DOHH2 (cell line): Measurements from ENCODE around the gene NHERF1.
A peak's percentile ranks its signal among the peaks of the same experiment; 100 is the strongest.

Source experiments
- H3F3A ChIP-seq: fragments of 200-600 bp; sonication (generic), shearing (Covaris generic); 2 replicates; pipeline ENCODE4 v1.6.0; 2016; ENCODE audit warnings: antibody characterized with exemption, mild to moderate bottlenecking; ENCODE audit not compliant: control insufficient read depth, insufficient read depth
- H3K27ac ChIP-seq: fragments of 200-600 bp; sonication (generic); 2 replicates; pipeline ENCODE4 v1.5.1; 2014; ENCODE audit warnings: low read depth, mild to moderate bottlenecking, low read length, moderate library complexity
- H3K27me3 ChIP-seq: fragments of 200-600 bp; sonication (generic); 2 replicates; pipeline ENCODE4 v1.6.1; 2014; ENCODE audit warnings: mild to moderate bottlenecking, low read length, mixed read lengths; ENCODE audit not compliant: control insufficient read depth
- H3K36me3 ChIP-seq: fragments of 200-600 bp; sonication (generic); 2 replicates; pipeline ENCODE4 v1.6.1; 2014; ENCODE audit warnings: mild to moderate bottlenecking, low read length, moderate library complexity, mixed read lengths; ENCODE audit not compliant: control insufficient read depth
- H3K4me1 ChIP-seq: fragments of 200-600 bp; sonication (generic); 2 replicates; pipeline ENCODE4 v1.6.1; 2014; ENCODE audit warnings: mild to moderate bottlenecking, low read length, mixed read lengths; ENCODE audit not compliant: control insufficient read depth
- H3K4me2 ChIP-seq: fragments of 200-600 bp; sonication (generic); 2 replicates; pipeline ENCODE4 v1.6.0; 2014; ENCODE audit warnings: mild to moderate bottlenecking, low read length, moderate library complexity
- H3K4me3 ChIP-seq: fragments of 200-600 bp; sonication (generic); 2 replicates; pipeline ENCODE4 v1.5.1; 2014; ENCODE audit warnings: mild to moderate bottlenecking, low read length, mixed read lengths
- H3K79me2 ChIP-seq: fragments of 200-600 bp; sonication (generic); 2 replicates; pipeline ENCODE4 v1.6.1; 2014; ENCODE audit warnings: mild to moderate bottlenecking, low read length, mixed read lengths; ENCODE audit not compliant: control insufficient read depth
- H3K9me2 ChIP-seq: fragments of 200-600 bp; sonication (generic); replicated peaks from 2 replicates; pipeline ENCODE4 v1.6.1; 2014; ENCODE audit warnings: mild to moderate bottlenecking, low read length, mixed read lengths; ENCODE audit not compliant: control insufficient read depth
- H3K9me3 ChIP-seq: fragments of 200-600 bp; sonication (generic); 2 replicates; pipeline ENCODE4 v1.6.1; 2014; ENCODE audit warnings: antibody characterized with exemption, low read length, mixed read lengths; ENCODE audit not compliant: control insufficient read depth, insufficient read depth
- H4K20me1 ChIP-seq: fragments of 200-600 bp; sonication (generic); 2 replicates; pipeline ENCODE4 v1.6.0; 2014; ENCODE audit warnings: low read depth, mild to moderate bottlenecking, antibody characterized with exemption, low read length, moderate library complexity; ENCODE audit not compliant: control insufficient read depth, insufficient read depth
- EZH2phosphoT487 ChIP-seq: fragments of 200-600 bp; sonication (generic); IDR thresholded peaks from 2 replicates; pipeline ENCODE4 v1.6.1; 2017; ENCODE audit warnings: borderline replicate concordance, mild to moderate bottlenecking, antibody characterized with exemption, low read length, moderate library complexity, mixed read lengths
- TF ChIP-seq, protein P1 (sequence below): fragments of 200-600 bp; sonication (generic); IDR thresholded peaks from one replicate; pipeline ENCODE4 v1.5.1; 2014; ENCODE audit warnings: antibody characterized with exemption, mild to moderate bottlenecking, low read depth, low read length; ENCODE audit not compliant: poor library complexity, severe bottlenecking

NHERF1 gene

GRCh38 chr17:74736513-74737298 lies 11.7 kb upstream of the NHERF1 start, which contains the start of gene RAB37:
Gene RAB37, plus strand, starts transcription at chr17:74737256. Its CDS starts 17 bp downstream, at chr17:74737273.
- Histone ChIP-seq H4K20me1 (no peaks in the 10 kb centered on the region), H3F3A (peaks cover 3% of the 10 kb centered on the region), H3K9me2 (no peaks in the 10 kb centered on the region), H3K36me3 (no peaks in the 10 kb centered on the region), H3K4me1 (peaks cover 57% of the 10 kb centered on the region), H3K4me3 (peak within 1 kb of the TSS; percentile 67), H3K27me3 (0 out of 2 replicates have a peak, but pooled peaks cover 6% of the 10 kb centered on the region), H3K9me3 (peaks cover 5% of the 10 kb centered on the region; the same call in 1 of the 2 replicates), H3K4me2 (peak within 1 kb of the TSS; percentile 78), H3K27ac (peak within 1 kb of the TSS; percentile 49), H3K79me2 (no peaks in the 10 kb centered on the region)
- TF ChIP-seq, protein P1, sequence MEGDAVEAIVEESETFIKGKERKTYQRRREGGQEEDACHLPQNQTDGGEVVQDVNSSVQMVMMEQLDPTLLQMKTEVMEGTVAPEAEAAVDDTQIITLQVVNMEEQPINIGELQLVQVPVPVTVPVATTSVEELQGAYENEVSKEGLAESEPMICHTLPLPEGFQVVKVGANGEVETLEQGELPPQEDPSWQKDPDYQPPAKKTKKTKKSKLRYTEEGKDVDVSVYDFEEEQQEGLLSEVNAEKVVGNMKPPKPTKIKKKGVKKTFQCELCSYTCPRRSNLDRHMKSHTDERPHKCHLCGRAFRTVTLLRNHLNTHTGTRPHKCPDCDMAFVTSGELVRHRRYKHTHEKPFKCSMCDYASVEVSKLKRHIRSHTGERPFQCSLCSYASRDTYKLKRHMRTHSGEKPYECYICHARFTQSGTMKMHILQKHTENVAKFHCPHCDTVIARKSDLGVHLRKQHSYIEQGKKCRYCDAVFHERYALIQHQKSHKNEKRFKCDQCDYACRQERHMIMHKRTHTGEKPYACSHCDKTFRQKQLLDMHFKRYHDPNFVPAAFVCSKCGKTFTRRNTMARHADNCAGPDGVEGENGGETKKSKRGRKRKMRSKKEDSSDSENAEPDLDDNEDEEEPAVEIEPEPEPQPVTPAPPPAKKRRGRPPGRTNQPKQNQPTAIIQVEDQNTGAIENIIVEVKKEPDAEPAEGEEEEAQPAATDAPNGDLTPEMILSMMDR: peak; percentile 64
- TF ChIP-seq EZH2phosphoT487: no peak

GRCh38 chr17:74737299-74738050 lies 11.0 kb upstream of the NHERF1 start:
- Histone ChIP-seq H3K79me2 (no peaks in the 10 kb centered on the region), H3K27me3 (0 out of 2 replicates have a peak, but pooled peaks cover 6% of the 10 kb centered on the region), H3K4me2 (peak overlapping the region; percentile 78), H3K4me3 (peak overlapping the region; percentile 67), H4K20me1 (no peaks in the 10 kb centered on the region), H3F3A (peaks cover 11% of the 10 kb centered on the region), H3K4me1 (peaks cover 65% of the 10 kb centered on the region), H3K9me2 (no peaks in the 10 kb centered on the region), H3K27ac (peak overlapping the region; percentile 49), H3K9me3 (peaks cover 2% of the 10 kb centered on the region; the same call in 1 of the 2 replicates), H3K36me3 (no peaks in the 10 kb centered on the region)
- no peak for TF ChIP-seq EZH2phosphoT487
- TF ChIP-seq, protein P1: peak; percentile 66

- Histone ChIP-seq H3F3A (peaks cover 11% of the 10 kb centered on the region), H3K9me2 (no peaks in the 10 kb centered on the region), H3K4me2 (peak overlapping the region; percentile 78), H3K79me2 (no peaks in the 10 kb centered on the region), H4K20me1 (no peaks in the 10 kb centered on the region), H3K9me3 (no peaks in the 10 kb centered on the region), H3K36me3 (no peaks in the 10 kb centered on the region), H3K27me3 (0 out of 2 replicates have a peak, but pooled peaks cover 6% of the 10 kb centered on the region), H3K27ac (peak overlapping the region; percentile 49), H3K4me1 (peaks cover 73% of the 10 kb centered on the region), H3K4me3 (peak overlapping the region; percentile 67)
- TF ChIP-seq EZH2phosphoT487: no peak
- TF ChIP-seq, protein P1: no peak
Measured at GRCh38 chr17:74738051-74738996, 10.1 kb upstream of the NHERF1 start.
